H9 (cell line): ENCODE results near the gene ZNF599. TPM values are rescaled to one million over a fixed set of nuclear protein-coding genes. Genes with fewer than 3 reads are reported as not detected.

Source experiments
- DNase-seq: peaks from one replicate; pipeline ENCODE4 v3.0.0-alpha.2; 2017
- H2AFZ ChIP-seq: one replicate; pipeline ENCODE4 v1.6.1; 2013; ENCODE audit warnings: mild to moderate bottlenecking, low read length, control low read depth, moderate library complexity
- H2AK5ac ChIP-seq: 2 replicates; pipeline ENCODE4 v1.6.1; 2013; ENCODE audit warnings: low read length, control low read depth, mixed read lengths; ENCODE audit not compliant: insufficient read length
- H2BK120ac ChIP-seq: one replicate; pipeline ENCODE4 v1.6.1; 2013; ENCODE audit warnings: low read depth, mild to moderate bottlenecking, low read length, control low read depth, inconsistent platforms; ENCODE audit not compliant: poor library complexity, severe bottlenecking
- H2BK12ac ChIP-seq: 2 replicates; pipeline ENCODE4 v1.6.1; 2013; ENCODE audit warnings: low read length, control low read depth, mixed read lengths, low read depth; ENCODE audit not compliant: insufficient read length
- H2BK15ac ChIP-seq: 2 replicates; pipeline ENCODE4 v1.6.1; 2013; ENCODE audit warnings: low read depth, low read length, control low read depth
- H2BK20ac ChIP-seq: one replicate; pipeline ENCODE4 v1.6.1; 2013; ENCODE audit warnings: low read depth, mild to moderate bottlenecking, low read length, control low read depth, inconsistent platforms; ENCODE audit not compliant: poor library complexity, severe bottlenecking
- H2BK5ac ChIP-seq: 2 replicates; pipeline ENCODE4 v1.6.1; 2013; ENCODE audit warnings: low read length, control low read depth, mixed read lengths; ENCODE audit not compliant: insufficient read length
- H3K14ac ChIP-seq: 2 replicates; pipeline ENCODE4 v1.6.1; 2013; ENCODE audit warnings: low read length, control low read depth; ENCODE audit not compliant: insufficient read depth
- H3K18ac ChIP-seq: 2 replicates; pipeline ENCODE4 v1.6.1; 2013; ENCODE audit warnings: low read depth, mild to moderate bottlenecking, mixed read lengths, low read length, control low read depth; ENCODE audit not compliant: insufficient read length
- H3K23ac ChIP-seq: 2 replicates; pipeline ENCODE4 v1.6.1; 2013; ENCODE audit warnings: low read length, control low read depth, mixed read lengths, low read depth; ENCODE audit not compliant: insufficient read length
- H3K23me2 ChIP-seq: 2 replicates; pipeline ENCODE4 v1.6.1; 2013; ENCODE audit warnings: low read depth, mild to moderate bottlenecking, mixed read lengths, low read length, control low read depth; ENCODE audit not compliant: insufficient read length, poor library complexity, severe bottlenecking
- H3K27ac ChIP-seq: 2 replicates; pipeline ENCODE4 v1.5.1; 2013; ENCODE audit warnings: low read length, control low read depth, mixed read lengths, low read depth; ENCODE audit not compliant: insufficient read length
- H3K27me3 ChIP-seq: 2 replicates; pipeline ENCODE4 v1.6.1; 2013; ENCODE audit warnings: low read length, control low read depth, inconsistent platforms; ENCODE audit not compliant: insufficient read depth
- H3K4ac ChIP-seq: 2 replicates; pipeline ENCODE4 v1.6.1; 2013; ENCODE audit warnings: low read depth, mild to moderate bottlenecking, control low read depth, inconsistent platforms, low read length, moderate library complexity
- H3K4me1 ChIP-seq: 2 replicates; pipeline ENCODE4 v1.6.1; 2013; ENCODE audit warnings: low read length, control low read depth, inconsistent platforms; ENCODE audit not compliant: insufficient read depth
- H3K4me2 ChIP-seq: 2 replicates; pipeline ENCODE4 v1.6.1; 2013; ENCODE audit warnings: low read length, control low read depth, mixed read lengths; ENCODE audit not compliant: insufficient read length, insufficient read depth
- H3K56ac ChIP-seq: 2 replicates; pipeline ENCODE4 v1.6.1; 2013; ENCODE audit warnings: low read depth, mild to moderate bottlenecking, mixed read lengths, low read length, control low read depth; ENCODE audit not compliant: insufficient read length
- H3K79me1 ChIP-seq: 2 replicates; pipeline ENCODE4 v1.6.1; 2013; ENCODE audit warnings: low read depth, mild to moderate bottlenecking, moderate library complexity, low read length, control low read depth, inconsistent platforms; ENCODE audit not compliant: insufficient read depth, poor library complexity, severe bottlenecking
- H3K79me2 ChIP-seq: 2 replicates; pipeline ENCODE4 v1.6.1; 2013; ENCODE audit warnings: low read length, control low read depth, inconsistent platforms; ENCODE audit not compliant: insufficient read depth
- H3K9ac ChIP-seq: 2 replicates; pipeline ENCODE4 v1.6.1; 2013; ENCODE audit warnings: low read length, control low read depth, mixed read lengths; ENCODE audit not compliant: insufficient read length; ENCODE audit errors: extremely low read depth
- H3K9me3 ChIP-seq: one replicate; pipeline ENCODE4 v1.6.1; 2013; ENCODE audit warnings: low read depth, low read length, inconsistent platforms; ENCODE audit not compliant: control insufficient read depth
- H3T11ph ChIP-seq: one replicate; pipeline ENCODE4 v1.6.1; 2013; ENCODE audit warnings: mild to moderate bottlenecking, low read length, control low read depth, inconsistent platforms
- H4K20me1 ChIP-seq: one replicate; pipeline ENCODE4 v1.6.1; 2013; ENCODE audit not compliant: control insufficient read depth, insufficient read length, insufficient read depth
- H4K5ac ChIP-seq: 2 replicates; pipeline ENCODE4 v1.6.1; 2013; ENCODE audit warnings: low read depth, mild to moderate bottlenecking, mixed read lengths, low read length, control low read depth; ENCODE audit not compliant: insufficient read length
- H4K8ac ChIP-seq: replicated peaks from 2 replicates; pipeline ENCODE4 v1.6.1; 2013; ENCODE audit warnings: low read length, control low read depth, mixed read lengths, low read depth; ENCODE audit not compliant: insufficient read length
- H4K91ac ChIP-seq: 2 replicates; pipeline ENCODE4 v1.6.1; 2013; ENCODE audit warnings: low read depth, mild to moderate bottlenecking, moderate library complexity, mixed read lengths, low read length, control low read depth; ENCODE audit not compliant: insufficient read length
- H3K27ac Mint-ChIP-seq, 3 experiments: 2 replicates in 2 of 3; 3 replicates in 1 of 3; pipeline ENCODE4 v1.8.0; 2020 to 2021; ENCODE audit warnings: mixed read lengths in 3 of 3, mild to moderate bottlenecking in 1 of 3, moderate library complexity in 1 of 3
- H3K27me3 Mint-ChIP-seq: 2 replicates; pipeline ENCODE4 v1.8.0; 2021; ENCODE audit warnings: low read depth, mild to moderate bottlenecking, moderate library complexity, mixed read lengths
- H3K36me3 Mint-ChIP-seq, 3 experiments: 2 replicates in 2 of 3; 3 replicates in 1 of 3; pipeline ENCODE4 v1.8.0; 2020 to 2021; ENCODE audit warnings: low read depth in 3 of 3, mixed read lengths in 3 of 3; ENCODE audit not compliant: insufficient read depth in 1 of 3
- H3K4me1 Mint-ChIP-seq, 2 experiments: 2 replicates each; pipeline ENCODE4 v1.8.0; 2020; ENCODE audit warnings: mixed read lengths in 2 of 2
- H3K4me3 Mint-ChIP-seq, 2 experiments: 2 replicates in 1 of 2; 3 replicates in 1 of 2; pipeline ENCODE4 v1.8.0; 2020 to 2021; ENCODE audit warnings: mild to moderate bottlenecking in 2 of 2, mixed read lengths in 2 of 2, moderate library complexity in 1 of 2
- H3K9me3 Mint-ChIP-seq, 2 experiments: 2 replicates in 1 of 2; 3 replicates in 1 of 2; pipeline ENCODE4 v1.8.0; 2020; ENCODE audit warnings: mild to moderate bottlenecking in 2 of 2, mixed read lengths in 2 of 2, moderate library complexity in 1 of 2
- CTCF ChIP-seq: fragments of 200-600 bp; sonication (generic); conservative IDR thresholded peaks from 3 replicates; pipeline ENCODE4 v1.8.0; 2021; ENCODE audit warnings: antibody characterized with exemption, mild to moderate bottlenecking
- WGBS: extraction: QIAGEN DNeasy Blood & Tissue Kit; methylation state at CpG from one replicate; pipeline ENCODE4 v1.1.7; 2013; ENCODE audit warnings: missing lambda C conversion rate, low lambda C conversion rate, mixed read lengths; ENCODE audit not compliant: insufficient read length; ENCODE audit errors: extremely low coverage; 5-methylcytosine and 5-hydroxymethylcytosine counted together
- long read RNA-seq: library from polyadenylated mRNA; unstranded; transcript quantifications from one replicate; pipeline ENCODE4 v2.0.0, GENCODE V29; 2020
- total RNA-seq: library from RNA; stranded (reverse); gene quantifications from 2 replicates; pipeline ENCODE4 v1.2.1, GENCODE V29; 2021

ZNF599 gene
- total RNA-seq: 3.0 and 3.9 TPM in 2 replicates
- long read RNA-seq, partial matches to known transcripts: 1 of 6 reads
- long read RNA-seq, other reads (novel, unspliced or antisense): 2 of 6 reads

- Histone ChIP-seq H2BK120ac (no peak within 1 kb of the TSS), H3K23ac (no peak within 1 kb of the TSS), H4K5ac (no peak within 1 kb of the TSS), H3K4ac (no peak within 1 kb of the TSS), H3K79me1 (no peaks in the 10 kb centered on the region), H3K9me3 (no peaks in the 10 kb centered on the region), H2BK5ac (no peak within 1 kb of the TSS), H3K4me2 (peak within 1 kb of the TSS; percentile 70), H2BK20ac (no peak within 1 kb of the TSS), H4K20me1 (no peaks in the 10 kb centered on the region), H3T11ph (no peak within 1 kb of the TSS), H2AFZ (peak within 1 kb of the TSS; percentile 96), H2BK15ac (no peak within 1 kb of the TSS), H3K56ac (no peak within 1 kb of the TSS), H3K23me2 (peaks cover 5% of the 10 kb centered on the region), H3K27me3 (no peaks in the 10 kb centered on the region), H3K9ac (peak within 1 kb of the TSS; percentile 6), H4K8ac (no peak within 1 kb of the TSS), H3K14ac (no peak within 1 kb of the TSS), H3K18ac (no peak within 1 kb of the TSS), H3K4me1 (no peaks in the 10 kb centered on the region), H2BK12ac (no peak within 1 kb of the TSS), H4K91ac (no peak within 1 kb of the TSS), H3K27ac (no peak within 1 kb of the TSS), H3K79me2 (no peaks in the 10 kb centered on the region), H2AK5ac (no peak within 1 kb of the TSS)
- peak; percentile 91 for DNase-seq
- no peak for TF ChIP-seq CTCF
- Mint-ChIP-seq H3K4me3 (peak within 1 kb of the TSS; percentile 87 to 95), H3K36me3 (peaks cover 4 to 21% (median 14%) of the 10 kb centered on the region in 3 experiments), H3K27ac (no peak within 1 kb of the TSS), H3K9me3 (peaks cover 20 to 27% of the 10 kb centered on the region in 2 experiments), H3K4me1 (peaks cover 8 to 14% of the 10 kb centered on the region in 2 experiments), H3K27me3 (peaks cover 25% of the 10 kb centered on the region)
- WGBS: no CpG with 5 or more reads among the region's 69 CpGs
These were observed at the start of gene ZNF599 for GRCh38 chr19:34772697-34773554. Gene ZNF599, minus strand, starts transcription at chr19:34773215. Its CDS starts 374 bp downstream, at chr19:34772841.
